ENCODE measurements around the gene EBF4. TPM values are rescaled to one million over a fixed set of nuclear protein-coding genes. Genes with fewer than 3 reads are reported as not detected.

EBF4 gene
- total and polyA plus RNA-seq, 2 of the 8 experiments (the other 6 are each of a cell fraction or from before 2014, with no cell fraction given) = 1.2 to 2.9 TPM

GRCh38 chr20:2780948-2781347 is 88.4 kb downstream of the EBF4 start:
- Histone ChIP-seq H3K36me3 (ENCODE audit: control insufficient read depth in 2 of 4, insufficient read depth in 4 of 4, low read length in 3 of 4) (no peaks in the 10 kb centered on the region), H3K56ac (replicated peaks; ENCODE audit: insufficient read length, low read depth, low read length) (no peak overlapping the region), H2BK20ac (ENCODE audit: low read length) (no peak overlapping the region), H2BK12ac (ENCODE audit: low read depth, low read length) (no peak overlapping the region), H2AK5ac (ENCODE audit: low read depth, low read length) (no peak overlapping the region), H3K23me2 (ENCODE audit: low read depth, low read length) (no peaks in the 10 kb centered on the region; the same call in 1 of the 2 replicates), H3K4me3 (ENCODE audit: extremely low read depth in 1 of 4, insufficient read depth in 2 of 4, low read depth in 3 of 4, low read length in 4 of 4) (no peak overlapping the region), H4K91ac (replicated peaks; ENCODE audit: insufficient read length, low read length) (no peak overlapping the region), H3K79me2 (ENCODE audit: control insufficient read depth in 1 of 2, insufficient read depth in 2 of 2, low read length in 2 of 2) (no peaks in the 10 kb centered on the region), H2BK15ac (ENCODE audit: low read length) (no peak overlapping the region), H2BK120ac (replicated peaks; ENCODE audit: low read depth, low read length) (no peak overlapping the region), H3K14ac (ENCODE audit: insufficient read length) (no peak overlapping the region), H3K18ac (ENCODE audit: extremely low read depth, low read length) (no peak overlapping the region), H3K4me2 (ENCODE audit: insufficient read depth in 1 of 2, low read depth in 2 of 2, low read length in 2 of 2) (no peak overlapping the region), H3K9me3 (ENCODE audit: insufficient read depth in 2 of 2, low read depth in 1 of 2, low read length in 1 of 2) (no peaks in the 10 kb centered on the region), H3K27me3 (replicated peaks in 1 of 4; ENCODE audit: control insufficient read depth in 3 of 4, extremely low read depth in 1 of 4, insufficient read depth in 3 of 4, low read length in 3 of 4) (no peaks in the 10 kb centered on the region), H3K23ac (ENCODE audit: insufficient read length) (no peak overlapping the region), H4K5ac (ENCODE audit: insufficient read length, low read depth, low read length) (no peak overlapping the region), H3K4ac (replicated peaks; ENCODE audit: insufficient read length, low read depth, low read length) (no peak overlapping the region), H3K79me1 (ENCODE audit: low read depth, low read length) (no peaks in the 10 kb centered on the region), H2AFZ (ENCODE audit: low read length) (no peak overlapping the region), H4K20me1 (replicated peaks in 1 of 2; ENCODE audit: control insufficient read depth in 1 of 2, insufficient read depth in 2 of 2, low read length in 2 of 2) (no peaks in the 10 kb centered on the region), H3K4me1 (replicated peaks in 1 of 4; ENCODE audit: control insufficient read depth in 3 of 4, insufficient read depth in 4 of 4, low read length in 3 of 4) (no peaks in the 10 kb centered on the region), H3K9ac (replicated peaks in 1 of 4; ENCODE audit: extremely low read depth in 1 of 4, low read depth in 3 of 4, low read length in 3 of 4) (no peak overlapping the region), H3K27ac (ENCODE audit: low read depth, low read length) (no peak overlapping the region), H2BK5ac (ENCODE audit: low read depth, low read length) (no peak overlapping the region), H4K8ac (ENCODE audit: extremely low read depth, insufficient read depth, low read length) (no peak overlapping the region)
- WGBS, 2 experiments (ENCODE audit: extremely low coverage in 1 of 2, insufficient coverage in 1 of 2, insufficient read length in 1 of 2, insufficient replicate concordance in 2 of 2, low coverage in 1 of 2, low lambda C conversion rate in 2 of 2, missing lambda C conversion rate in 1 of 2) = 45% methylated on average over 3 of the region's 3 CpGs; no CpG with 5 or more reads in 1 of the 2 experiments
- ChIA-PET CTCF (ENCODE audit: partially characterized antibody) (interaction anchor here (0.5 to 3.5 kb wide), 3 partner anchors 8 to 19 kb away, joined by 3 to 18 read pairs (median 6); no protein-coding TSS in a partner anchor), POLR2A (ENCODE audit: partially characterized antibody) (interaction anchor here (1.2 kb wide), 1 partner anchor 9 kb away, joined by 3 read pairs; no protein-coding TSS in a partner anchor)
- no peak for DNase-seq (ENCODE audit: low read depth in 1 of 2, low spot score in 2 of 2)
- FAIRE-seq = no peak
- TF ChIP-seq PHF8 (conservative IDR thresholded peaks at IDR 0.05; ENCODE audit: low read depth, low read length) = no peak
- no peak for TF ChIP-seq GABPA (IDR thresholded peaks at IDR 0.05; ENCODE audit: borderline replicate concordance, insufficient read depth, low read length)
- TF ChIP-seq RBBP5 (IDR thresholded peaks at IDR 0.05; ENCODE audit: borderline replicate concordance, low read depth, low read length) = no peak
- no peak for TF ChIP-seq YY1 (IDR thresholded peaks at IDR 0.05; ENCODE audit: low read depth, low read length)
- no peak for TF ChIP-seq SAP30 (IDR thresholded peaks at IDR 0.05; ENCODE audit: insufficient read depth, insufficient replicate concordance, low read length)
- TF ChIP-seq EZH2 (IDR thresholded peaks at IDR 0.05; ENCODE audit: low read depth, low read length, severe bottlenecking) = no peak
- TF ChIP-seq POLR2AphosphoS5 (IDR thresholded peaks at IDR 0.05; ENCODE audit: low read depth, low read length) = no peak
- TF ChIP-seq HDAC2 (IDR thresholded peaks at IDR 0.05; ENCODE audit: borderline replicate concordance in 1 of 2, low read depth in 2 of 2, low read length in 2 of 2) = no peak

Data from H1 (cell line).